Lung (tissue), 12 donors: ENCODE measurements around the gene MPV17L2. TPM values are rescaled to one million over a fixed set of nuclear protein-coding genes. Genes with fewer than 3 reads are reported as not detected.

Experiments used
- ATAC-seq: fragments of 200-7000 bp; cut with Tn5 transposase; one replicate; pipeline ENCODE4 v1.9.1; 2020; ENCODE audit warnings: moderate number of reproducible peaks; ENCODE audit not compliant: insufficient read depth, low FRiP score
- DNase-seq, 3 donors: peaks; one replicate each; pipeline ENCODE4 v3.0.0-alpha.2; 2013 to 2017
- H3K27ac ChIP-seq, 2 donors: one replicate each; pipeline ENCODE4 v1.5.1; 2013; ENCODE audit warnings: mild to moderate bottlenecking in 2 of 2, moderate library complexity in 2 of 2, control low read depth in 1 of 2, inconsistent platforms in 1 of 2, low read depth in 1 of 2, low read length in 1 of 2
- H3K27me3 ChIP-seq, 3 donors: one replicate each; pipeline ENCODE4 v1.5.1; 2013; ENCODE audit warnings: low read length in 2 of 3; ENCODE audit not compliant: control insufficient read depth in 3 of 3, insufficient read depth in 3 of 3
- H3K36me3 ChIP-seq, 4 donors: one replicate each; pipeline ENCODE4 v1.5.1; 2013; ENCODE audit warnings: low read length in 4 of 4, mild to moderate bottlenecking in 1 of 4, moderate library complexity in 1 of 4; ENCODE audit not compliant: control insufficient read depth in 4 of 4, insufficient read depth in 4 of 4
- H3K4me1 ChIP-seq, 5 donors: one replicate each; pipeline ENCODE4 v1.5.1; 2013; ENCODE audit warnings: low read length in 5 of 5, mild to moderate bottlenecking in 2 of 5, moderate library complexity in 1 of 5; ENCODE audit not compliant: control insufficient read depth in 5 of 5, insufficient read depth in 5 of 5
- H3K4me3 ChIP-seq: one replicate; pipeline ENCODE4 v1.5.1; 2013; ENCODE audit warnings: mild to moderate bottlenecking, control low read depth, moderate library complexity
- H3K9ac ChIP-seq, 2 donors: one replicate each; pipeline ENCODE4 v1.5.1; 2013; ENCODE audit warnings: low read length in 2 of 2, control low read depth in 1 of 2; ENCODE audit not compliant: insufficient read depth in 1 of 2
- H3K9me3 ChIP-seq, 4 donors: one replicate each; pipeline ENCODE4 v1.5.1; 2013; ENCODE audit warnings: low read length in 3 of 4, mild to moderate bottlenecking in 1 of 4, moderate library complexity in 1 of 4; ENCODE audit not compliant: control insufficient read depth in 4 of 4, insufficient read depth in 3 of 4
- CTCF ChIP-seq: IDR thresholded peaks from 2 replicates; pipeline ENCODE4 v1.5.1; 2012; ENCODE audit warnings: mild to moderate bottlenecking; ENCODE audit errors: control extremely low read depth, extremely low read depth
- WGBS, 2 donors: extraction: QIAGEN DNeasy Blood & Tissue Kit; methylation state at CpG; one replicate each; pipeline ENCODE4 v1.1.7; 2013; 5-methylcytosine and 5-hydroxymethylcytosine counted together
- polyA plus RNA-seq, 2 donors: library from polyadenylated mRNA; stranded (reverse); fragments of 200-250 nt; gene quantifications; one replicate each; pipeline ENCODE4 v1.2.1, GENCODE V29; 2013
- total RNA-seq, 2 donors: library from RNA; depleted of rRNA in 1 of 2; stranded (reverse); fragments of >200 nt in 1 of 2; gene quantifications; one replicate each; pipeline ENCODE4 v1.2.1, GENCODE V29; 2014 to 2021
- donor health status: control.
- donor health status: control.
- donor health status: Bipolar disorder and iron deficiency.
- donor health status: healthy.
- donor health status: DM: yes; HTN: yes; CAD: no.

Gene MPV17L2
- total and polyA plus RNA-seq, 4 donors: 3.2 to 28.0 (median 18.2) TPM

- peaks cover 0 to 8% (median 4%) of the 10 kb centered on the region in 5 donors for H3K4me1 ChIP-seq
- no peaks in the 10 kb centered on the region for H3K9me3 ChIP-seq
- ATAC-seq (no peak), DNase-seq (no peak)
- no peak for TF ChIP-seq CTCF
- no peak overlapping the region for H3K4me3 ChIP-seq
- H3K27ac ChIP-seq: peak overlapping the region in 1 of 2 donors; percentile 77
- 52 to 60% methylated on average over 16 of the region's 16 CpGs for WGBS, 2 donors
- H3K27me3 ChIP-seq: peaks cover 0 to 2% (median 0%) of the 10 kb centered on the region in 3 donors
- H3K36me3 ChIP-seq: peaks cover 4 to 26% (median 6%) of the 10 kb centered on the region in 4 donors
- H3K9ac ChIP-seq: no peak overlapping the region
Measured at GRCh38 chr19:18170714-18171255, 22.2 kb upstream of the MPV17L2 start.

DNA sequence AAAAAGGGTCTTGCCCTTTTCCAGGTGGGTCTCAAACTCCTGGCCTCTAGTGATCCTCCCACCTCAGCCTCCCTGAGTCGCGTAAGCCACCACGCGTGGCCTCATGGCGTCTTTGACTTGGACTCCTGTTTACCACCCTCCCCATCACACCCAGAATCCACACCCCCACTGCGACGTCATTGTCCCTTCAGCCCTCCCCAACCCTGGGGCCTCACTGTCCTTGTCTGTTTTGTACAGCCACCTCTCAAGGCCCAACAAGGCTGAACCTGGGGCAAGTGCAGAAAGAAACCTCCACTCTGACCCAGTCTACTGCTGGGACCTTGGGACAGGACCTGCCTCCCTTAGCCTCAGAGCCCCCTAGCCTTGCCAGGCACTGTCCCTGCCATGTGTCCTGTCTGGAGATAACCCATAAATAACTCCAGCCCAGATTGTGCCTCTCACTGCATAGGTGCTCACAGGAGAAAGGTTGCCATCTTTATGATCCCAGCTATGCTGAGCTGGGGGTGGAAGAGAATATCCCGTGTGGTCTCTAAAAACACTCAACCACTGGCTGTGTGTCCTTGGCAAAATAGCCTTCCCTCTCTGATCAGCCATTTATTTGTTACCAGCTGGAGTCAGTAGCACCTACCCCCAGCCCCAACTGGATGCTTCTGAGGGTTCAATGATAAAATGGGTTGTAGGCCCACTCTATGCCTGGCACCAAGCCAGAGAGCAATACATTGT, 21.3 kb upstream of the MPV17L2 start:
- Histone ChIP-seq H3K4me3 (no peak overlapping the region), H3K27me3 (peaks cover 0 to 2% (median 0%) of the 10 kb centered on the region in 3 donors), H3K36me3 (peaks cover 0 to 21% (median 2%) of the 10 kb centered on the region in 4 donors), H3K9me3 (no peaks in the 10 kb centered on the region), H3K9ac (no peak overlapping the region), H3K4me1 (peaks cover 0 to 8% (median 4%) of the 10 kb centered on the region in 5 donors), H3K27ac (peak overlapping the region in 1 of 2 donors; percentile 71)
- no peak for TF ChIP-seq CTCF
- DNase-seq (no peak), ATAC-seq (no peak)
- WGBS, 2 donors: 88 to 93% methylated on average over 8 of the region's 8 CpGs

DNA sequence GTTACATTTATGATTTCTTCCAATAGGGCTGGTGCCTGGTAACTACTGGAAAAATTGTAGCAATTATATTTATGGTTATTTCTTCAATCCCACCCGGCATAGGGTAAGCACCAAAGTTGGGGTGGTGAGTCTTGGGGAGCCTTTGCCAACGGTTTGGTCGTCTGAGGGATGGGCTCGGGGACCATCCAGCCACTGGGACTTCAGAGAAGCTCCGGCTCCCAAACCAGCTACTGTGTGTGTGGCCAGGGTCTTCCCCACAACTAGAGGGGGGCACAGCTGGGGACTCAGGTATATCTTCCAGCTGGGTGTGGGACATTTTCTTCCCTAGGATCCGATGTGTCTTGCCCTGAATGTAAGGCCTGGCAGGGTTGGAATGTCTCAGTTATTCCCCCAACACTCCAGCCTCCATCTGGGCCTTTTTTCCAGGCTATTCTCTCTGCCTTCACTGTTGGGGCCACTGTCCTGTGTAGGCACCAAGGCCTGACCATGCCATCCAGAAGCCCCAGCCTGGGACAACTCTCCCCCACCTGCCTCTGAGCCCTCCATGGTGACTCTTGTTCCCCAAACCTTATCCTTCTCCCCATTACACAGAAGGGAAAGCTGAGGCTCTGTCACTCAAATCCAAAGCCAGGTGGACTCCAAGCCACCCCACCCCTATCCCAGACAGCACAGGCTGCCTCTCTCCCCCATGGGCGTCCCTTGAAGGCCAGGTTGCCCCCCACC, 20.5 kb upstream of the MPV17L2 start:
- no peak overlapping the region for H3K9ac ChIP-seq
- peaks cover 0 to 8% (median 4%) of the 10 kb centered on the region in 5 donors for H3K4me1 ChIP-seq
- peaks cover 0 to 2% (median 0%) of the 10 kb centered on the region in 3 donors for H3K27me3 ChIP-seq
- H3K27ac ChIP-seq: peak overlapping the region in 1 of 2 donors; percentile 71
- H3K9me3 ChIP-seq: no peaks in the 10 kb centered on the region
- DNase-seq: no peak
- 91 to 92% methylated on average over 7 of the region's 7 CpGs for WGBS, 2 donors
- TF ChIP-seq CTCF: no peak
- ATAC-seq: no peak
- H3K36me3 ChIP-seq: peaks cover 0 to 18% (median 1%) of the 10 kb centered on the region in 4 donors
- no peak overlapping the region for H3K4me3 ChIP-seq
